Prostate gland (tissue), 2 donors: ENCODE measurements around the gene DNASE2. TPM values are rescaled to one million over a fixed set of nuclear protein-coding genes. Genes with fewer than 3 reads are reported as not detected.
A peak's percentile ranks its signal among the peaks of the same experiment; 100 is the strongest.

Experiments
- DNase-seq: peaks from one replicate; pipeline ENCODE4 v3.0.0-alpha.2; 2019; ENCODE audit warnings: low spot score
- H3K27ac ChIP-seq, 2 donors: fragments of 200-600 bp; sonication (generic); 2 replicates each; pipeline ENCODE4 v1.5.1; 2017 to 2019
- H3K27me3 ChIP-seq: fragments of 200-600 bp; sonication (generic); replicated peaks from 2 replicates; pipeline ENCODE4 v1.5.1; 2019; ENCODE audit not compliant: insufficient read depth
- H3K36me3 ChIP-seq, 2 donors: fragments of 200-600 bp; sonication (generic); 1 replicate in 1 of 2; 2 replicates in 1 of 2; pipeline versions ENCODE4 v1.5.1 to v1.8.1; 2017 to 2019
- H3K4me1 ChIP-seq: fragments of 200-600 bp; sonication (generic); replicated peaks from 2 replicates; pipeline ENCODE4 v1.5.1; 2019
- H3K4me3 ChIP-seq, 2 donors: fragments of 200-600 bp; sonication (generic); 2 replicates each; pipeline ENCODE4 v1.5.1; 2017 to 2019
- H3K9me3 ChIP-seq: fragments of 200-600 bp; sonication (generic); 2 replicates; pipeline ENCODE4 v1.5.1; 2017
- POLR2A ChIP-seq: fragments of 450-650 bp; IDR thresholded peaks from one replicate; pipeline ENCODE4 v1.6.1; 2016; ENCODE audit warnings: antibody characterized with exemption, mild to moderate bottlenecking
- POLR2AphosphoS5 ChIP-seq: sonication (generic); formaldehyde crosslinking; IDR thresholded peaks from one replicate; pipeline ENCODE4 v1.6.1; 2017; ENCODE audit warnings: antibody characterized with exemption
- WGBS: methylation state at CpG from one replicate; pipeline ENCODE4 v1.1.5; 2018; 5-methylcytosine and 5-hydroxymethylcytosine counted together
- intact Hi-C: fragments of 100-400 bp; cut with DNase I; formaldehyde crosslinking; loops from one replicate; pipeline ENCODE4 v1.14.2; 2022
- total RNA-seq, 2 donors: library from RNA; depleted of rRNA; stranded (reverse); fragments of >200 nt; gene quantifications; one replicate each; pipeline ENCODE4 v1.1.0, GENCODE V29; 2016
- TF ChIP-seq, protein P1 (sequence below), 4 experiments: fragments of 200-600 bp in 2 of 4; fragments of 450-650 bp in 2 of 4; sonication (generic) in 2 of 4; IDR thresholded peaks; 1 replicate in 3 of 4; 2 replicates in 1 of 4; pipeline ENCODE4 v1.5.1; 2016 to 2019; ENCODE audit warnings: antibody characterized with exemption in 4 of 4, mild to moderate bottlenecking in 2 of 4, moderate library complexity in 2 of 4

DNASE2 gene
- total RNA-seq, 2 donors from 2014 or later: 41.4 to 63.9 TPM

DNA sequence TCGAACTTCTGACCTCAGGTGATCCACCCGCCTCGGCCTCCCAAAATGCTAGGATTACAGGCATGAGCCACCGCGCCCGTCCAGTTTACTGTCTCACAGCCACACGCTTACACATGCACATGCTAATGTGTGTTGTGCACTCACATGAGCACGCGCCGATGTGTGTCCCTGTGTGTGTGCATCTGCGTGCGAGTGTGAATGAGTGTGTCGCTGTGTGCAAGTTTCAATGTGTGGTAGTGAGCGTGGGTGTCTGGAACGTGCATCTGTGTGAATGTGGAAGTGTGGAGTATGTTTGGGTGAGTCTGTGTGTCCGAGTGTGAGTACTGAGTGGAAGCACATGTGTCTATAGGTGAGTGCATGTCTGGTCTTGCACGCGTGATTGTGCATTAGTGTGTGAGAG, 38.7 kb downstream of the DNASE2 start:
- WGBS: 93% methylated on average over 18 of the region's 18 CpGs
- Histone ChIP-seq H3K9me3 (no peaks in the 10 kb centered on the region), H3K36me3 (no peaks in the 10 kb centered on the region), H3K4me3 (no peak overlapping the region), H3K4me1 (no peaks in the 10 kb centered on the region), H3K27me3 (peaks cover 22% of the 10 kb centered on the region), H3K27ac (no peak overlapping the region)
- intact Hi-C loops: no loop called here
- no peak for DNase-seq
- TF ChIP-seq POLR2AphosphoS5 (no peak), POLR2A (no peak)
- TF ChIP-seq, protein P1, sequence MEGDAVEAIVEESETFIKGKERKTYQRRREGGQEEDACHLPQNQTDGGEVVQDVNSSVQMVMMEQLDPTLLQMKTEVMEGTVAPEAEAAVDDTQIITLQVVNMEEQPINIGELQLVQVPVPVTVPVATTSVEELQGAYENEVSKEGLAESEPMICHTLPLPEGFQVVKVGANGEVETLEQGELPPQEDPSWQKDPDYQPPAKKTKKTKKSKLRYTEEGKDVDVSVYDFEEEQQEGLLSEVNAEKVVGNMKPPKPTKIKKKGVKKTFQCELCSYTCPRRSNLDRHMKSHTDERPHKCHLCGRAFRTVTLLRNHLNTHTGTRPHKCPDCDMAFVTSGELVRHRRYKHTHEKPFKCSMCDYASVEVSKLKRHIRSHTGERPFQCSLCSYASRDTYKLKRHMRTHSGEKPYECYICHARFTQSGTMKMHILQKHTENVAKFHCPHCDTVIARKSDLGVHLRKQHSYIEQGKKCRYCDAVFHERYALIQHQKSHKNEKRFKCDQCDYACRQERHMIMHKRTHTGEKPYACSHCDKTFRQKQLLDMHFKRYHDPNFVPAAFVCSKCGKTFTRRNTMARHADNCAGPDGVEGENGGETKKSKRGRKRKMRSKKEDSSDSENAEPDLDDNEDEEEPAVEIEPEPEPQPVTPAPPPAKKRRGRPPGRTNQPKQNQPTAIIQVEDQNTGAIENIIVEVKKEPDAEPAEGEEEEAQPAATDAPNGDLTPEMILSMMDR (IDR thresholded peaks at IDR 0.05): no peak

DNA sequence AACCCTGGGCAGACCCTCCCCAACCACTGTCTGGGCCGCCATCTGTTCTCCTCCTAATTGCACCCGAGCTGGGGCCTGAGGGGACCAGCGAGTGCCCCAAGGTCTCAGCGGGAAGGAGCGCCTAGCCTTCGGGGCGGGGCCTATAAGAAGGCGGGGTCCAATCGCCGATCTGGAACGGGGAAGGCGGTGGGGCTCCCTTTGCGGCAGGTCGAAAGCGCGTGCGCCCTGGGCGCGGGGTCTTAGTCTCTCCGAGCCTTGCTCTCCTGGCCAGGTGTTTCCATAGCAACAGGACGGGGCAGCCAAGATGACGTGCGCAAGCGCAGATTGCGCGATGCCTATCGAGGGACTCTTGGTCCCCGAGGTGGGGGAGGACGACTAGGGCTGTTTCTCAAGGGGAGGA, 40.2 kb downstream of the DNASE2 start:
- TF ChIP-seq POLR2A (no peak), POLR2AphosphoS5 (no peak)
- TF ChIP-seq, protein P1 (IDR thresholded peaks at IDR 0.05): no peak
- intact Hi-C loops: no loop called here
- H3K27me3 ChIP-seq: peaks cover 24% of the 10 kb centered on the region

DNA sequence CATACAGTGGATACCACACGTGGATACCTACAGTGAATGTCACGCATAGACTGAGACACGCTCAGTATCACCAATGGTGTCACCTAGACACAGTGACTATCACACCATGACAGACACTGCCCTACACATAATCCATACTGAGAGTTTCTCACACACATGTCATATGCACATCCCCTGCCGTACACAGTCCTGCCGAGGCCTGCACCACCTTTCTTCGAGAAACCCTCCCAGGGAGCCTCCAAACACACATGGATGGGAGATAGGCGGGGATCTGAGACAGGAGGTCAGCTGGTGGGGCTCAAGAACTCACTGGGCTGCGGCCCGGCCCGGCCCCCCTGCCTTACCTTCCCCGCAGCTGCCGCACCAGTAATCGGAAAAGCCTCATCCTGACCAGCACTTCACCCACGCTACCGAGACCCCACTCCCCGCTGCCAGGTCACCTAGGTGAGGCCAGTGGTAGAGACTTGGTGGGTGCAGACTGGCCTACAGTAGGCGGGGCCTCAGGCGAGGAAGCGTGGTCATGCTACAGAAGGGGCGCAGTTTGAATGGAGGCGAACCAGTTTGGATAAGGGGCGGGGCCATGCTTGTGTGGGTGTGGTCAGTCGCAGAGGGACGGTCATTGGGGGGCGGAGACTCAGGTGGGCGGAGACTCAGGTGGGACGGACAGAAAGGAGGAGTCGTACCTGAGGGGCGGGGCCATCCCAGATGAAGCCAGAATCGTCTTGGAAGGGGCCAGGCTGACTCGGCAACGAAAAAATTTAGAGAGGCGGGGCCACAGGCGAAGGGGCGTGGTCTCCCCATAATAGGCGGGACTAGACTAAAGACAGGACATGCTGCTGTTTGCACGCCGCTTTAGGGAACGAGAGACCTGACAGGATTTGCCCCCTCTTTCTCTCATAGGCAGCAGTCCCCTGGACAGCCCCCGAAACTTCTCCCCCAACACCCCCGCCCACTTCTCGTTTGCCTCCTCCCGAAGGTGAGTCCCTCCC, 40.9 kb downstream of the DNASE2 start:
- intact Hi-C loops: no loop called here
- Histone ChIP-seq H3K9me3 (no peaks in the 10 kb centered on the region), H3K27ac (no peak overlapping the region), H3K4me1 (no peaks in the 10 kb centered on the region), H3K36me3 (no peaks in the 10 kb centered on the region), H3K4me3 (no peak overlapping the region), H3K27me3 (peaks cover 25% of the 10 kb centered on the region)
- TF ChIP-seq, protein P1 (IDR thresholded peaks at IDR 0.05): no peak
- TF ChIP-seq POLR2A (no peak), POLR2AphosphoS5 (no peak)
- peak; percentile 46 for DNase-seq
- 20% methylated on average over 43 of the region's 43 CpGs for WGBS

More for the DNA sequence above, 40.2 kb downstream of the DNASE2 start:
- DNase-seq: no peak
- WGBS: 4% methylated on average over 29 of the region's 29 CpGs
- no peaks in the 10 kb centered on the region for H3K36me3 ChIP-seq
- no peak overlapping the region for H3K4me3 ChIP-seq
- no peaks in the 10 kb centered on the region for H3K4me1 ChIP-seq
- no peak overlapping the region for H3K27ac ChIP-seq
- no peaks in the 10 kb centered on the region for H3K9me3 ChIP-seq

DNA sequence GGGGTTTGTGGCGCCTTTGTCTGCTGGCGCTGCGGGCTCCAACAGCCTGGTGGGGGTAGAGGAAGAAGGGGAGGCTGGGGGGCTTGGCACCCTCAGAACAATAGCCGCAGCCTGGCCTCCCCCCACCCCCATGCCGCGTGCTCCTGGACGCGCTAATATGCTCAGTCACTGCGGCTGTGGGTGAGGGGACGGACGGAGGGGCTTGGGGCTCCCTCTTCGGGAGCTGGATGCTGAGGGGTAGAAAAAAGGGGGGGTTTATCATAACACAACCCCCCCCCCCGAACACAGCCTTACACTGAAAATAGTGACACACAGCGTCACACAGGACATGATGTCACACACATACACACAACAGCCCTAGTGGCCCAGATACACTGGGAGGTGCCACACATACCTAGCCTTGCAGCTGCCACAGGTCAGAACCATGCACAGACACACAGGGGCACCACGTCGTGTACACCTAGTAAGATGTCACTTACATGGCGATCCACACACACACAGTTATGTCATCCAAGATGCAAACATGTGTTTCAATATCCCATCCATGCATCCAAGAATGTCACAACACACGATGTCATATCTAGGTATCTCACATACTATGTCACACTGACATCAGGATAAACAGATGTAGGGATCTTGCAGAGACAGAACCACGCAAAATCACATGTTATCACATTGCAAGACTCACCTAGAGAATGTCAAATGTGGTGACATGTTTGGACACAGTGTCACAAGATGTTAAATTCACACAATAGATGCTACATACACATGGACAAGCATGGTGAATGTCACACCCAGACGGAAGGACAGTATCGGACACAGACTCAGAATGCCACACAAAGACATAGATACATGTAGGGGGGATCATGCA, 42.1 kb downstream of the DNASE2 start:
- Histone ChIP-seq H3K4me1 (peaks cover 2% of the 10 kb centered on the region), H3K4me3 (no peak overlapping the region), H3K27me3 (peaks cover 31% of the 10 kb centered on the region), H3K36me3 (no peaks in the 10 kb centered on the region), H3K9me3 (no peaks in the 10 kb centered on the region), H3K27ac (no peak overlapping the region)
- no peak for DNase-seq
- 22% methylated on average over 21 of the region's 21 CpGs for WGBS
- intact Hi-C loops: no loop called here
- TF ChIP-seq POLR2AphosphoS5: no peak
- no peak for TF ChIP-seq POLR2A
- TF ChIP-seq, protein P1 (IDR thresholded peaks at IDR 0.05): no peak
